GM12801 (cell line): ENCODE measurements around the gene SORBS1.

Experiments used
- CTCF ChIP-seq: IDR thresholded peaks from one replicate; pipeline ENCODE4 v1.5.1; 2011; ENCODE audit warnings: control low read depth; ENCODE audit not compliant: insufficient read length; ENCODE audit errors: extremely low read depth

Gene SORBS1

GRCh38 chr10:95466436-95466835 lies 94.7 kb downstream of the SORBS1 start:
- no peak for TF ChIP-seq CTCF

GRCh38 chr10:95464280-95464679 lies 96.9 kb downstream of the SORBS1 start:
- no peak for TF ChIP-seq CTCF

GRCh38 chr10:95462740-95463667 lies 98.2 kb downstream of the SORBS1 start:
- no peak for TF ChIP-seq CTCF

GRCh38 chr10:95461611-95462010 lies 99.6 kb downstream of the SORBS1 start:
- TF ChIP-seq CTCF = no peak

GRCh38 chr10:95459446-95460045 lies 101.6 kb downstream of the SORBS1 start:
- no peak for TF ChIP-seq CTCF

GRCh38 chr10:95458871-95459270 lies 102.3 kb downstream of the SORBS1 start:
- no peak for TF ChIP-seq CTCF

GRCh38 chr10:95458014-95458413 lies 103.2 kb downstream of the SORBS1 start:
- TF ChIP-seq CTCF = no peak
